Left kidney (tissue), 2 donors: Measurements from ENCODE around the gene NDE1. TPM values are rescaled to one million over a fixed set of nuclear protein-coding genes. Genes with fewer than 3 reads are reported as not detected.
A peak's percentile ranks its signal among the peaks of the same experiment; 100 is the strongest.
"Not testable (repeated sequence)": the region's sequence is repeated elsewhere in the genome, so short reads cannot be mapped to it uniquely, and the experiment has no call there.

Experiments
- DNase-seq: peaks from one replicate; pipeline ENCODE4 v3.0.0-alpha.2; 2013
- polyA plus RNA-seq: library from polyadenylated mRNA; unstranded; fragments of 120-200 nt; gene quantifications from one replicate; pipeline ENCODE4 v1.2.1, GENCODE V29; 2013; ENCODE audit not compliant: insufficient read length

NDE1 gene
- polyA plus RNA-seq, 1 donor, result 50.5 TPM

- DNase-seq, result no peak
Observed at GRCh38 chr16:15618392-15618791, 31.7 kb upstream of the NDE1 start.

GRCh38 chr16:15620611-15621195, 29.3 kb upstream of the NDE1 start:
- DNase-seq, result no peak

- DNase-seq, result no peak
Observed at GRCh38 chr16:15621456-15621855, 28.6 kb upstream of the NDE1 start.

GRCh38 chr16:15621889-15622288, 28.2 kb upstream of the NDE1 start:
- no peak for DNase-seq

DNA sequence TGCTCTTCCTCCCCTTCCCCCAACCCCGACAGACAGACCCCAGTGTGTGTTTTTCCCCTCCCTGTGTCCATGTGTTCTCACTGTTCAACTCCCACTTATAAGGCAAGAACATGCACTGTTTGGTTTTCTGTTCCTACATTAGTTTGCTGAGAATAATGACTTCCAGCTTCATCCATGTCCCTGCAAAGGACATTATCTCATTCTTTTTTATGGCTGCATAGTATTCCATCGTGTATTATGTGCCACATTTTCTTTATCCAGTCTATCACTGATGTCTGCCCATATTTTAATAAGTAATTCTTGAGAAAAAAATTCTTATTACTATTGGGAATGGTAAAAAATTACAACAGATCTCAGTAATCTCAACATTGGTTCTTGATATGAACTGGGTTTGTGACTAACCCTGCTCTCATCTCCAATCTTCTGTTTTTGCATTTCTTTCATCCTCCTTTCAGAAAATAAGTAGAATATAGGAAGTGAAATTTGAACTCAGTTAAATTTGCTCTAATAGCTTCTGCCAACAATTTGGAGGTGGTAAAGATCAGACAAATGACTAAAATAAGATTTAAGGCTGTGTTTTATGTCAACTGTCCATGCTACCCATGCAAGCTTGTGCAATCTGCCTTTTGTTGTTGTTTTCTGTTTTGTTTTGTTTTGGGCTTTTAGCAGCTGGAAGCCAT, 18.2 kb upstream of the NDE1 start:
- DNase-seq, result no peak

- DNase-seq, result no peak
Observed at GRCh38 chr16:15635926-15636325, 14.1 kb upstream of the NDE1 start.

DNA sequence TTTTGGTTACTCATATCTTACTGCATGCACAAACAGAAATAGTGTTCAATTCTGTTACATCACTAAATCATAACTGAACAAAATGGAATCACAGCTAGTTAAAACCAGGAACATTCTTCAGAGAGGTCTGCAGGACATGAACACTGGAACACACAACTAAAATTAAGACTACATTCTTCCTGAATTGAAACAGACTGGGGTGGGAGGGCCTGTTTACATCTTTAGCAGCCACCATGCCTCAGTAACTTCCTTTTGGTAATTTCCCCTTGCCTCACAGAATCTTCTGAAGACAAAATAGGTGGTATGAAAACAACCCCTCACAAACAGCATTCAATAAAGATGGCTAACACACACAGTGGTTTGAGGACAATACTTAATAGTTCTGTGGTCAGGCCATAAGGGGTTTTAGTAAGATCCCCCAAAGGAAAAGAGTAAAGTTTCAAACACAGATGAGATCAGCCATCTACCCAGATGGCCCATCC, 13.6 kb upstream of the NDE1 start:
- DNase-seq, result no peak

GRCh38 chr16:15639061-15639568, 10.9 kb upstream of the NDE1 start:
- no peak for DNase-seq

DNA sequence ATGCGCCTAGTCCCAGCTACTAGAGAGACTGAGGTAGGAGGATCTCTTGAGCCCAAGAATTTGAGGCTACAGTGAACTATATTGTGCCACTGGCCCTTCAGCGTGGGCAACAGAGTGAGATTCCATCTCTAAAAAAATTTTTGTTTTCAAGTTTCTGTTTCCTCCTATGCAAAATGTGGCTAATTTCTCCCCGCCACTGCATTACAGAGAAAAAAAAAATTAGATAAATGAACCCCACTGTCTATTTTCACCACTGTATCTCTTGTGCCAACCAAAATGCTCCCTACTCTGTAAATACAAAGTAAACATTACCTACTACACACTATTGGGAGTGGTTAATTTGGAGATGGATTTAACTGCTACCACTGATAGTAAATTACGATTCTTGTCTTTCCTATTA, 9.1 kb upstream of the NDE1 start:
- no peak for DNase-seq

GRCh38 chr16:15641753-15642556, 8.1 kb upstream of the NDE1 start:
- no peak for DNase-seq

DNA sequence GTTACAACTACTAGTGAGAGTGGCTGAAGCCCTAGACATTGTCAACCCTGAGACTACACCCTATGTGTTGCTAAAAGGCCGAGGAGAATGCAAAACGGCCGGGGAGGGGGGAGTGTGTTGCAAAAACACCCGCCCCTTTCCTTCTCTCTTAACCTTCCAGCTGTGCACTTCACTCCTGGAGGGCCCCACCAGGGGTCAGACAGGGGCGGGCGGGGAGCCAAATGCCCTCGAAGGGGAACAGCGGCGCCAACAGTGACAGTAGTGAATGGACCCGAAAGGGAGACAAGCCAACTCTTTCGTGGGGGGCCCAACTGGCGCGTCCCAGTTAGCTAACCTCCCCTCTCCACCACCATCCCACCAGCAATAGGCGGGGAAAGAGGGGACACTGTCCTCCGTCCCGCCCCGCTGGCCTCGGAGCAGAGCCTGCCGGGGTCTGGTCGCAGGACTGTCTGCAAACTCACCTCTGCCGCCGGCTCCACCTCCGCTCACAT, 7.4 kb upstream of the NDE1 start:
- DNase-seq, result peak; percentile 60

- peak; percentile 95 for DNase-seq
Observed at GRCh38 chr16:15643048-15643945, 6.7 kb upstream of the NDE1 start, which contains the start of gene MARF1. Gene MARF1 (minus strand): TSS chr16:15643154. CDS start chr16:15639233, 3,921 bp downstream.

GRCh38 chr16:15643946-15644250, 6.1 kb upstream of the NDE1 start:
- no peak for DNase-seq

DNA sequence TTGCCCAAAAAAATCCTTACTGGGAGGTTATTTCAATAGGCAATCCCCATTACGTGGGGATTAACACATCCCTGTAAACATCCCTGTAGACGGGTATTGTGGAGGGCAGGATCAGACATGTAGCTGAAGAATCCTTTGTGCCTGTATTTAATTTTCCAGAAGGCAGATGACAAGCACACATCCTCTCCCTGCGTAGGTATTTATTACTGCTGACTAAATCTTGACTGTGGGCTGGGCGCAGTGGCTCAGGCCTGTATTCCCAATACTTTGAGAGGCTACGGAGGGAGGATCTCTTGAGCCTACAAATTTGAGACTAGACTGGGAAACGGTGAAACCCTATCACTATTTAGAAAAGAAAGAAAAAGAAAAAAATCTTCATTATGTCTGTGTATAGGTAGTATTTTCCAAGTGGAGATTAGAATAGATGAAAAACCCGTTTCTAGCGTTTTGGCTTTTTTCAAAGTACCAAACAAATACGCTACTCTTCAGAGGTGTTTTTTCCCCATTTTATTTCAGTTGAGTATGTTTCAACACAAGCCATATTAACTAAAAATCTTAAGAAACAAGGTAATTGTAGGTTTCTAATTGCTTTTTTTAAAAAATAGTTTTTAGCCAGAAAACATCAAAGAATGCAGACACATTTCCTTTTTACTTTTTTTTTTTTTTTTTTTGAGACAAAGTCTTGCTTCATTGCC, 5.6 kb upstream of the NDE1 start:
- no peak for DNase-seq

DNA sequence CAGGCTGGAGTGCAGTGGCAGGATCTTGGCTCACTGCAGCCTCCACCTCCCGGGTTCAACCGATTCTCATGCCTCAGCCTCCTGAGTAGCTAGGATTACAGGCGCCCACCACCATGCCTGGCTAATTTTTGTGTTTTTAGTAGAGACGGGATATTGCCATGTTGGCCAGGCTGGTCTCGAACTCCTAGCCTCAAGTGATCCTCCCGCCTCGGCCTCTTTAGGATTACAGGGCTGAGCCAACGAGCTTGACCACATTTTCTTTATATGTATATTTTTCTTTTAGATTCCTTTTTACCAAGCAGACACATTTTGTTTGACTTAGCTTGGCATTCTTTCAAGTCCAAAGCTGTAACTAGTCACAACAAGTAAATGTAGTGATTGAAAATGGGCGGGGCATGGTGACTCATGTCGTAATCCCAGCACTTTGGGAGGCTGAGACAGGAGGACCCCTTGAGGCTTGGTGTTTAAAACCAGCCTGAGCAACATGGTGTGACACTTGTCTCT, 5.0 kb upstream of the NDE1 start:
- not testable (repeated sequence) for DNase-seq

- DNase-seq, result not testable (repeated sequence)
Observed at GRCh38 chr16:15646557-15647293, 3.3 kb upstream of the NDE1 start.

DNA sequence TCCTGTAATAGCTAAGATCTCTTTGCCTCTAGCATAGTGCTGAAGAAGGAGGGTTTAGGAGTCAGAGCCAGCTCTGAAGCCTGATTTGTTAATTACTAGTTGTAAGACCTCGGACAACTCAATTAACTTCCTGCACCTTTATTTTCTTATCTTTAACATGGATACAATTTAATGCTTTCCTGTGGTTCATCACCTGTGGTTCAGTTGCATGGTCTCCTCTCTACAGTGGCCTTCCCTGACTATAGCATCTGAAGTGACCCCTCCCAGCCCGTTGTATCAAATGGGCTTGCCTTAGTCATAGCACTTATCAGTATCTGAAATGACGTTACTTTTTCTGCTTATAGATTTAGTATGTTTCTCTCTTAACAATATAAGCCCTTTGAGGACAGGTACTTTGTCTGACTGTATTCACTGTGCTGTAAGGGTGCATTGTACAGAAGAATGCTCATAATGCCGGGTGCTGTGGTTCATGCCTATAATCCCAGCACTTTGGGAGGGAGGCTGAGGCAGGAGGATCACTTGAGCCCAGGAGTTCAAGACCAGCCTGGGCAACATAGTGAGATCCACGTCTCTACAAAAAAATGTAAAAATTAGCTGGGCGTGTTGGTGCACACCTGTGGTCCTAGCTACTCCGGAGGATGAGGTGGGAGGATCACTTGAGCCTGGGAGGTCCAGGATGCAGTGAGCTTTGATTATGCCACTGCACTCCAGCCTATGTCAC, 2.6 kb upstream of the NDE1 start:
- no peak for DNase-seq

GRCh38 chr16:15648135-15648730, 1.8 kb upstream of the NDE1 start:
- DNase-seq, result no peak

- DNase-seq, result not testable (repeated sequence)
Observed at GRCh38 chr16:15649311-15649710, 734 bp upstream of the NDE1 start.
